SU-DHL-6 (cell line): ENCODE results near the gene TMEM218.

Source experiments
- EZH2phosphoT487 ChIP-seq: fragments of 200-600 bp; sonication (generic), shearing (Covaris generic); conservative IDR thresholded peaks from 2 replicates; pipeline ENCODE4 v1.6.1; 2018; ENCODE audit warnings: mild to moderate bottlenecking, antibody characterized with exemption, low read length, moderate library complexity, mixed read lengths
- TF ChIP-seq, protein P1 (sequence below): fragments of 200-600 bp; sonication (generic); IDR thresholded peaks from one replicate; pipeline ENCODE4 v1.5.1; 2017; ENCODE audit warnings: antibody characterized with exemption, mild to moderate bottlenecking, low read length, moderate library complexity; ENCODE audit not compliant: insufficient read depth, poor library complexity, severe bottlenecking

GRCh38 chr11:125129316-125129993 is 18.0 kb upstream of the TMEM218 start:
- TF ChIP-seq, protein P1, sequence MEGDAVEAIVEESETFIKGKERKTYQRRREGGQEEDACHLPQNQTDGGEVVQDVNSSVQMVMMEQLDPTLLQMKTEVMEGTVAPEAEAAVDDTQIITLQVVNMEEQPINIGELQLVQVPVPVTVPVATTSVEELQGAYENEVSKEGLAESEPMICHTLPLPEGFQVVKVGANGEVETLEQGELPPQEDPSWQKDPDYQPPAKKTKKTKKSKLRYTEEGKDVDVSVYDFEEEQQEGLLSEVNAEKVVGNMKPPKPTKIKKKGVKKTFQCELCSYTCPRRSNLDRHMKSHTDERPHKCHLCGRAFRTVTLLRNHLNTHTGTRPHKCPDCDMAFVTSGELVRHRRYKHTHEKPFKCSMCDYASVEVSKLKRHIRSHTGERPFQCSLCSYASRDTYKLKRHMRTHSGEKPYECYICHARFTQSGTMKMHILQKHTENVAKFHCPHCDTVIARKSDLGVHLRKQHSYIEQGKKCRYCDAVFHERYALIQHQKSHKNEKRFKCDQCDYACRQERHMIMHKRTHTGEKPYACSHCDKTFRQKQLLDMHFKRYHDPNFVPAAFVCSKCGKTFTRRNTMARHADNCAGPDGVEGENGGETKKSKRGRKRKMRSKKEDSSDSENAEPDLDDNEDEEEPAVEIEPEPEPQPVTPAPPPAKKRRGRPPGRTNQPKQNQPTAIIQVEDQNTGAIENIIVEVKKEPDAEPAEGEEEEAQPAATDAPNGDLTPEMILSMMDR = no peak
- TF ChIP-seq EZH2phosphoT487 = no peak
